Panc1 (cell line): ENCODE measurements around the gene TANC1. TPM values are rescaled to one million over a fixed set of nuclear protein-coding genes. Genes with fewer than 3 reads are reported as not detected.

ENCODE experiments used
- ATAC-seq: fragments of 200-7000 bp; cut with Tn5 transposase; 2 replicates; pipeline ENCODE4 v1.9.1; 2020; ENCODE audit warnings: mild to moderate bottlenecking, moderate library complexity
- BruUV-seq: library from RNA; stranded (reverse); fragments of 400-500 nt; replicated peaks from 2 replicates; lab custom pipeline; 2021; lab: Mats Ljungman, UMichigan
- CTCF ChIA-PET: fragments of 300-600 bp; sonication (Branson Sonifier 250); formaldehyde crosslinking; loops from one replicate; lab custom pipeline; 2022; ENCODE audit warnings: antibody characterized with exemption; lab: Charles Lee
- POLR2A ChIA-PET: fragments of 300-600 bp; sonication (Branson Sonifier 250); formaldehyde crosslinking; loops from one replicate; lab custom pipeline; 2022; ENCODE audit warnings: antibody characterized with exemption; lab: Charles Lee
- DNase-seq: peaks from one replicate; pipeline ENCODE4 v3.0.0-alpha.2; 2010; ENCODE audit warnings: low read depth, low spot score
- H3K27ac ChIP-seq: 2 replicates; pipeline ENCODE4 v1.5.1; 2011; ENCODE audit warnings: mild to moderate bottlenecking, low read length, inconsistent platforms
- H3K27me3 ChIP-seq: fragments of 200-500 bp; sonication (Bioruptor generic); 2 replicates; pipeline ENCODE4 v1.6.0; 2014; ENCODE audit warnings: low read length, inconsistent platforms; ENCODE audit not compliant: control insufficient read depth, insufficient read depth
- H3K36me3 ChIP-seq: fragments of 200-500 bp; sonication (Bioruptor generic); 2 replicates; pipeline ENCODE4 v1.5.1; 2014; ENCODE audit warnings: inconsistent platforms, mild to moderate bottlenecking, low read length, moderate library complexity; ENCODE audit not compliant: control insufficient read depth, insufficient read depth
- H3K4me1 ChIP-seq: 2 replicates; pipeline ENCODE4 v1.5.1; 2011; ENCODE audit warnings: inconsistent platforms, mild to moderate bottlenecking, low read length, moderate library complexity; ENCODE audit not compliant: control insufficient read depth, insufficient read depth
- H3K4me3 ChIP-seq, 2 experiments: 2 replicates each; pipeline ENCODE4 v1.5.1; 2011 to 2012; ENCODE audit warnings: low read depth in 2 of 2, low read length in 2 of 2, mild to moderate bottlenecking in 2 of 2, inconsistent platforms in 1 of 2, moderate library complexity in 1 of 2
- H3K9me3 ChIP-seq: fragments of 200-500 bp; sonication (Bioruptor generic); 2 replicates; pipeline ENCODE4 v1.5.1; 2014; ENCODE audit warnings: low read depth, mild to moderate bottlenecking, inconsistent platforms, low read length, moderate library complexity; ENCODE audit not compliant: control insufficient read depth, insufficient read depth
- CTCF ChIP-seq: fragments of 450-650 bp; IDR thresholded peaks from 2 replicates; pipeline ENCODE4 v1.5.1; 2017; ENCODE audit warnings: mild to moderate bottlenecking
- POLR2AphosphoS5 ChIP-seq: IDR thresholded peaks from 2 replicates; pipeline ENCODE4 v1.6.1; 2012; ENCODE audit warnings: mild to moderate bottlenecking, low read depth, low read length, moderate library complexity
- REST ChIP-seq, 2 experiments: IDR thresholded peaks; 2 replicates each; pipeline ENCODE4 v1.6.1; 2011 to 2012; ENCODE audit warnings: low read depth in 2 of 2, control low read depth in 1 of 2, low read length in 1 of 2, mild to moderate bottlenecking in 1 of 2, moderate library complexity in 1 of 2; ENCODE audit not compliant: insufficient read depth in 1 of 2
- SIN3A ChIP-seq: IDR thresholded peaks from 2 replicates; pipeline ENCODE4 v1.6.1; 2012; ENCODE audit warnings: low read depth, mild to moderate bottlenecking, low read length, moderate library complexity, borderline replicate concordance; ENCODE audit not compliant: insufficient read depth
- TCF7L2 ChIP-seq: IDR thresholded peaks from 2 replicates; pipeline ENCODE4 v1.6.1; 2011; ENCODE audit warnings: mild to moderate bottlenecking, low read depth, low read length, inconsistent platforms
- in situ Hi-C: cut with HindIII; loops from 2 replicates; pipeline ENCODE4 v1.10.0; 2016; ENCODE audit warnings: low sequenced_read_pairs, low pct_unique_long_range_greater_than_20kb
- intact Hi-C: fragments of 100-400 bp; cut with micrococcal nuclease; formaldehyde crosslinking; loops from one replicate; pipeline ENCODE4 v1.10.0; 2022; ENCODE audit not compliant: unreplicated experiment
- total RNA-seq: library from RNA; stranded (reverse); gene quantifications from one replicate; pipeline ENCODE4 v1.2.1, GENCODE V29; 2021; ENCODE audit not compliant: unreplicated experiment

TANC1 gene
- total RNA-seq, 1 experiment from 2014 or later: 44.3 TPM

- POLR2A ChIA-PET: no interaction called here
- H3K27ac ChIP-seq: no peak overlapping the region
- no peaks in the 10 kb centered on the region; the same call in 1 of the 2 replicates for H3K36me3 ChIP-seq
- no peaks in the 10 kb centered on the region for H3K27me3 ChIP-seq
- TF ChIP-seq TCF7L2: no peak
- TF ChIP-seq CTCF: no peak
- TF ChIP-seq SIN3A: no peak
- no peak for TF ChIP-seq REST (IDR thresholded peaks at IDR 0.05; ENCODE audit: insufficient read depth in 1 of 2, low read depth in 2 of 2, low read length in 1 of 2)
- TF ChIP-seq POLR2AphosphoS5: no peak
- DNase-seq: no peak
- intact Hi-C loops (no loop called here), in situ Hi-C loops (no loop called here)
- no peaks in the 10 kb centered on the region for H3K9me3 ChIP-seq
- BruUV-seq: no TSS peak
- H3K4me3 ChIP-seq: no peak overlapping the region
- CTCF ChIA-PET: no interaction called here
- ATAC-seq: no peak
- no peaks in the 10 kb centered on the region for H3K4me1 ChIP-seq
Observed at GRCh38 chr2:159275111-159275510, 306.7 kb downstream of the TANC1 start.

GRCh38 chr2:159279700-159280099 is 311.3 kb downstream of the TANC1 start:
- ChIA-PET POLR2A (no interaction called here), CTCF (no interaction called here)
- intact Hi-C loops: no loop called here

More at GRCh38 chr2:159279700-159280099, 311.3 kb downstream of the TANC1 start:
- in situ Hi-C loops: no loop called here
- no peak for ATAC-seq
- no TSS peak for BruUV-seq
- Histone ChIP-seq H3K4me1 (peaks cover 3% of the 10 kb centered on the region), H3K9me3 (no peaks in the 10 kb centered on the region), H3K4me3 (no peak overlapping the region), H3K27me3 (no peaks in the 10 kb centered on the region), H3K27ac (no peak overlapping the region), H3K36me3 (no peaks in the 10 kb centered on the region; the same call in 1 of the 2 replicates)
- no peak for TF ChIP-seq POLR2AphosphoS5
- TF ChIP-seq CTCF: no peak
- TF ChIP-seq SIN3A: no peak
- no peak for TF ChIP-seq REST (IDR thresholded peaks at IDR 0.05; ENCODE audit: insufficient read depth in 1 of 2, low read depth in 2 of 2, low read length in 1 of 2)
- TF ChIP-seq TCF7L2: no peak
- DNase-seq: no peak
